ENCODE measurements around the gene MDP1. TPM values are rescaled to one million over a fixed set of nuclear protein-coding genes. Genes with fewer than 3 reads are reported as not detected.

Gene MDP1
- total and polyA plus RNA-seq, 2 of the 8 experiments (the other 6 are each of a cell fraction or from before 2014, with no cell fraction given), result 17.7 to 32.2 TPM

DNA sequence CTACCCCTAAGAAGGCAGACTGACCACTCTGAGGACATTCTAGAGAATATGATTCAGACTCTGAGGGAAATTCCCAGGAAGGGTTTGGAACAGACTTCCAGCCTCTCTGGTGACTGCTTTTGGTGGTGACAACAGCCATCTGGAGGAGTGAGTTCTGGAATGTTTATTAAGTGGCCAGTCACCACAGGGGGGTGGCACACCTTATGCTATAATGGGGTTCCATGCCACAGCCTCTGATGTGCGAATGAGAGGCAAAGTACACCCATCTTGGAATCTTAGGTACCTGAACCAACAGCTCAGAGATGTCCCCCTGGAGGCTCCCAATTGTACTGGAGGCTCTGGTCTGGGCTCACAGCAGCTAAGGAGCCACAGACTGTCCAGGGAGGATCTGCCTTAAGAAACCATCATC lies 36.0 kb upstream of the MDP1 start:
- no peak overlapping the region for H3K4me2 ChIP-seq (ENCODE audit: insufficient read depth in 1 of 2, low read depth in 2 of 2, low read length in 2 of 2)
- H2BK15ac ChIP-seq (ENCODE audit: low read length), result no peak overlapping the region
- FAIRE-seq (no peak), DNase-seq (ENCODE audit: low read depth in 1 of 2, low spot score in 2 of 2) (no peak)
- H3K4me3 ChIP-seq (ENCODE audit: extremely low read depth in 1 of 4, insufficient read depth in 2 of 4, low read depth in 3 of 4, low read length in 4 of 4), result no peak overlapping the region
- no peak overlapping the region for H2BK12ac ChIP-seq (ENCODE audit: low read depth, low read length)
- H2AK5ac ChIP-seq (ENCODE audit: low read depth, low read length), result no peak overlapping the region
- WGBS, 2 experiments (ENCODE audit: extremely low coverage in 1 of 2, insufficient coverage in 1 of 2, insufficient read length in 1 of 2, insufficient replicate concordance in 2 of 2, low coverage in 1 of 2, low lambda C conversion rate in 2 of 2, missing lambda C conversion rate in 1 of 2), result 92% methylated on average over 1 of the region's 1 CpG; no CpG with 5 or more reads in 1 of the 2 experiments
- ChIA-PET POLR2A (ENCODE audit: partially characterized antibody) (interaction anchor here (0.6 to 4.5 kb wide), 8 partner anchors 8 to 57 kb away, joined by 3 to 26 read pairs (median 4); partner anchors contain the start of genes MDP1, RABGGTA, TINF2 and TM9SF1), CTCF (ENCODE audit: partially characterized antibody) (interaction anchor here (0.8 to 6.0 kb wide), 15 partner anchors 9 to 143 kb away, joined by 3 to 63 read pairs (median 11); partner anchors contain the start of genes CIDEB, DHRS1, NOP9 and RABGGTA)
- H3K56ac ChIP-seq (replicated peaks; ENCODE audit: insufficient read length, low read depth, low read length), result no peak overlapping the region
- no peak overlapping the region for H4K5ac ChIP-seq (ENCODE audit: insufficient read length, low read depth, low read length)
- no peak for TF ChIP-seq CHD1 (IDR thresholded peaks at IDR 0.05; ENCODE audit: low read depth, low read length)
- TF ChIP-seq, protein P1, sequence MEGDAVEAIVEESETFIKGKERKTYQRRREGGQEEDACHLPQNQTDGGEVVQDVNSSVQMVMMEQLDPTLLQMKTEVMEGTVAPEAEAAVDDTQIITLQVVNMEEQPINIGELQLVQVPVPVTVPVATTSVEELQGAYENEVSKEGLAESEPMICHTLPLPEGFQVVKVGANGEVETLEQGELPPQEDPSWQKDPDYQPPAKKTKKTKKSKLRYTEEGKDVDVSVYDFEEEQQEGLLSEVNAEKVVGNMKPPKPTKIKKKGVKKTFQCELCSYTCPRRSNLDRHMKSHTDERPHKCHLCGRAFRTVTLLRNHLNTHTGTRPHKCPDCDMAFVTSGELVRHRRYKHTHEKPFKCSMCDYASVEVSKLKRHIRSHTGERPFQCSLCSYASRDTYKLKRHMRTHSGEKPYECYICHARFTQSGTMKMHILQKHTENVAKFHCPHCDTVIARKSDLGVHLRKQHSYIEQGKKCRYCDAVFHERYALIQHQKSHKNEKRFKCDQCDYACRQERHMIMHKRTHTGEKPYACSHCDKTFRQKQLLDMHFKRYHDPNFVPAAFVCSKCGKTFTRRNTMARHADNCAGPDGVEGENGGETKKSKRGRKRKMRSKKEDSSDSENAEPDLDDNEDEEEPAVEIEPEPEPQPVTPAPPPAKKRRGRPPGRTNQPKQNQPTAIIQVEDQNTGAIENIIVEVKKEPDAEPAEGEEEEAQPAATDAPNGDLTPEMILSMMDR (IDR thresholded peaks at IDR 0.05; ENCODE audit: control extremely low read depth in 1 of 3, insufficient read depth in 1 of 3, low read depth in 1 of 3, low read length in 3 of 3), result peak in 1 of 3 experiments; percentile 13; a peak in 1 of 4 replicates
- H4K8ac ChIP-seq (ENCODE audit: extremely low read depth, insufficient read depth, low read length), result no peak overlapping the region
- H3K9ac ChIP-seq (replicated peaks in 1 of 4; ENCODE audit: extremely low read depth in 1 of 4, low read depth in 3 of 4, low read length in 3 of 4), result no peak overlapping the region
- no peaks in the 10 kb centered on the region for H3K79me1 ChIP-seq (ENCODE audit: low read depth, low read length)
- H3K9me3 ChIP-seq (ENCODE audit: insufficient read depth in 2 of 2, low read depth in 1 of 2, low read length in 1 of 2), result no peaks in the 10 kb centered on the region
- no peak overlapping the region for H3K27ac ChIP-seq (ENCODE audit: low read depth, low read length)
- H2BK5ac ChIP-seq (ENCODE audit: low read depth, low read length), result no peak overlapping the region
- H3K27me3 ChIP-seq (replicated peaks in 1 of 4; ENCODE audit: control insufficient read depth in 3 of 4, extremely low read depth in 1 of 4, insufficient read depth in 3 of 4, low read length in 3 of 4), result no peaks in the 10 kb centered on the region
- H3K36me3 ChIP-seq (ENCODE audit: control insufficient read depth in 2 of 4, insufficient read depth in 4 of 4, low read length in 3 of 4), result no peaks in the 10 kb centered on the region
- no peak overlapping the region for H2BK20ac ChIP-seq (ENCODE audit: low read length)
- H2BK120ac ChIP-seq (replicated peaks; ENCODE audit: low read depth, low read length), result no peak overlapping the region
- no peak overlapping the region for H3K14ac ChIP-seq (ENCODE audit: insufficient read length)
- no peak overlapping the region for H3K18ac ChIP-seq (ENCODE audit: extremely low read depth, low read length)
- no peak overlapping the region for H4K91ac ChIP-seq (replicated peaks; ENCODE audit: insufficient read length, low read length)
- no peak overlapping the region for H2AFZ ChIP-seq (ENCODE audit: low read length)
- no peak overlapping the region for H3K23ac ChIP-seq (ENCODE audit: insufficient read length)
- no peaks in the 10 kb centered on the region for H3K79me2 ChIP-seq (ENCODE audit: control insufficient read depth in 1 of 2, insufficient read depth in 2 of 2, low read length in 2 of 2)
- H4K20me1 ChIP-seq (replicated peaks in 1 of 2; ENCODE audit: control insufficient read depth in 1 of 2, insufficient read depth in 2 of 2, low read length in 2 of 2), result no peaks in the 10 kb centered on the region
- no peaks in the 10 kb centered on the region for H3K23me2 ChIP-seq (ENCODE audit: low read depth, low read length)
- no peak overlapping the region for H3K4ac ChIP-seq (replicated peaks; ENCODE audit: insufficient read length, low read depth, low read length)
- H3K4me1 ChIP-seq (replicated peaks in 1 of 4; ENCODE audit: control insufficient read depth in 3 of 4, insufficient read depth in 4 of 4, low read length in 3 of 4), result no peaks in the 10 kb centered on the region

Data from H1 (cell line).